SK-N-MC (cell line): Measurements from ENCODE around the gene TMEM219.
A peak's percentile ranks its signal among the peaks of the same experiment; 100 is the strongest.
"Not testable (repeated sequence)": the region's sequence is repeated elsewhere in the genome, so short reads cannot be mapped to it uniquely, and the experiment has no call there.

Experiments
- DNase-seq: peaks from one replicate; pipeline ENCODE4 v3.0.0-alpha.2; 2011; ENCODE audit warnings: low read depth, low spot score
- H3K27ac ChIP-seq: fragments of 200-600 bp; sonication (generic); 2 replicates; pipeline ENCODE4 v1.5.1; 2016; ENCODE audit warnings: mixed run types
- H3K36me3 ChIP-seq: fragments of 200-600 bp; sonication (generic); 2 replicates; pipeline ENCODE4 v1.6.1; 2017; ENCODE audit warnings: antibody characterized with exemption, low read length, mixed read lengths; ENCODE audit not compliant: insufficient read depth
- H3K4me3 ChIP-seq: fragments of 200-600 bp; sonication (generic); 2 replicates; pipeline ENCODE4 v1.5.1; 2016
- H3K9ac ChIP-seq: fragments of 200-600 bp; sonication (generic); 2 replicates; pipeline ENCODE4 v1.8.0; 2017; ENCODE audit warnings: mixed run types, mixed read lengths; ENCODE audit not compliant: insufficient read length
- H3K9me3 ChIP-seq: fragments of 200-600 bp; sonication (generic); 2 replicates; pipeline ENCODE4 v1.6.1; 2017; ENCODE audit warnings: low read depth, mild to moderate bottlenecking, antibody characterized with exemption, low read length, moderate library complexity, mixed read lengths
- EZH2 ChIP-seq: fragments of 200-600 bp; sonication (generic); IDR thresholded peaks from one replicate; pipeline ENCODE4 v1.6.1; 2017; ENCODE audit warnings: antibody characterized with exemption
- FOXP2 ChIP-seq: optimal IDR thresholded peaks from 2 replicates; pipeline ENCODE3; 2011; ENCODE audit warnings: mild to moderate bottlenecking, moderate library complexity; ENCODE audit not compliant: insufficient read depth; ENCODE audit errors: extremely low read length, control extremely low read depth
- POLR2AphosphoS5 ChIP-seq: IDR thresholded peaks from 2 replicates; pipeline ENCODE4 v1.6.1; 2012; ENCODE audit warnings: mild to moderate bottlenecking, low read depth, low read length, borderline replicate concordance

TMEM219 gene

GRCh38 chr16:29943846-29944799, 17.8 kb upstream of the TMEM219 start:
- DNase-seq, result no peak

GRCh38 chr16:29947897-29948296, 14.0 kb upstream of the TMEM219 start:
- Histone ChIP-seq H3K9me3 (no peaks in the 10 kb centered on the region), H3K4me3 (no peak overlapping the region), H3K9ac (no peak overlapping the region), H3K27ac (no peak overlapping the region), H3K36me3 (no peaks in the 10 kb centered on the region)
- no peak for TF ChIP-seq EZH2
- TF ChIP-seq FOXP2, result no peak
- no peak for TF ChIP-seq POLR2AphosphoS5
- no peak for DNase-seq

More at GRCh38 chr16:29943846-29944799, 17.8 kb upstream of the TMEM219 start:
- Histone ChIP-seq H3K4me3 (no peak overlapping the region), H3K27ac (no peak overlapping the region), H3K9ac (no peak overlapping the region), H3K36me3 (no peaks in the 10 kb centered on the region), H3K9me3 (no peaks in the 10 kb centered on the region)
- TF ChIP-seq FOXP2, result no peak
- TF ChIP-seq POLR2AphosphoS5, result no peak
- no peak for TF ChIP-seq EZH2

- no peak for DNase-seq
- Histone ChIP-seq H3K36me3 (no peaks in the 10 kb centered on the region), H3K9me3 (no peaks in the 10 kb centered on the region), H3K27ac (no peak overlapping the region), H3K9ac (no peak overlapping the region), H3K4me3 (no peak overlapping the region)
- no peak for TF ChIP-seq FOXP2
- TF ChIP-seq EZH2, result no peak
- TF ChIP-seq POLR2AphosphoS5, result no peak
Observed at GRCh38 chr16:29950806-29951461, 10.9 kb upstream of the TMEM219 start.

GRCh38 chr16:29951625-29952365, 10.1 kb upstream of the TMEM219 start:
- TF ChIP-seq FOXP2 (no peak), POLR2AphosphoS5 (no peak), EZH2 (no peak)
- no peaks in the 10 kb centered on the region for H3K36me3 ChIP-seq
- H3K9ac ChIP-seq, result no peak overlapping the region
- no peak overlapping the region for H3K4me3 ChIP-seq
- DNase-seq, result no peak
- no peak overlapping the region for H3K27ac ChIP-seq
- no peaks in the 10 kb centered on the region for H3K9me3 ChIP-seq

GRCh38 chr16:29958756-29959155, 3.1 kb upstream of the TMEM219 start:
- no peaks in the 10 kb centered on the region for H3K9me3 ChIP-seq
- H3K36me3 ChIP-seq, result no peaks in the 10 kb centered on the region
- H3K9ac ChIP-seq, result no peak overlapping the region
- no peak for DNase-seq
- H3K4me3 ChIP-seq, result no peak overlapping the region
- TF ChIP-seq POLR2AphosphoS5 (no peak), EZH2 (no peak), FOXP2 (no peak)
- no peak overlapping the region for H3K27ac ChIP-seq

- Histone ChIP-seq H3K36me3 (no peaks in the 10 kb centered on the region), H3K27ac (no peak overlapping the region), H3K4me3 (no peak overlapping the region), H3K9ac (no peak overlapping the region), H3K9me3 (no peaks in the 10 kb centered on the region)
- DNase-seq, result no peak
- TF ChIP-seq EZH2 (no peak), FOXP2 (no peak), POLR2AphosphoS5 (no peak)
Observed at GRCh38 chr16:29959293-29959692, 2.6 kb upstream of the TMEM219 start.

- not testable (repeated sequence) for H3K27ac ChIP-seq, H3K4me3 ChIP-seq, H3K36me3 ChIP-seq, H3K9me3 ChIP-seq, H3K9ac ChIP-seq, DNase-seq
Observed at GRCh38 chr16:29959821-29960220, 2.1 kb upstream of the TMEM219 start.

- H3K9ac ChIP-seq, result peak overlapping the region; percentile 79
- no peak overlapping the region for H3K27ac ChIP-seq
- DNase-seq, result no peak
- H3K9me3 ChIP-seq, result no peaks in the 10 kb centered on the region
- TF ChIP-seq EZH2 (no peak), FOXP2 (no peak), POLR2AphosphoS5 (no peak)
- no peaks in the 10 kb centered on the region for H3K36me3 ChIP-seq
- H3K4me3 ChIP-seq, result peak overlapping the region; percentile 88
Observed at GRCh38 chr16:29961127-29961478, 776 bp upstream of the TMEM219 start.
